Neural cell (in vitro differentiated cells): ENCODE measurements around the gene IRF8.

Experiments
- CTCF ChIP-seq: fragments of 450-650 bp; IDR thresholded peaks from 2 replicates; pipeline ENCODE4 v1.5.1; 2014; ENCODE audit warnings: antibody characterized with exemption, mild to moderate bottlenecking, moderate library complexity; ENCODE audit not compliant: poor library complexity, severe bottlenecking
- EP300 ChIP-seq: fragments of 450-650 bp; conservative IDR thresholded peaks from 2 replicates; pipeline ENCODE4 v1.6.1; 2014; ENCODE audit warnings: antibody characterized with exemption, mild to moderate bottlenecking, moderate library complexity; ENCODE audit not compliant: poor library complexity, severe bottlenecking
- EZH2 ChIP-seq: fragments of 200-600, 300-800 bp; shearing (Covaris generic), sonication (generic); IDR thresholded peaks from 2 replicates; pipeline ENCODE4 v1.6.1; 2014; ENCODE audit warnings: antibody characterized with exemption, low read length, borderline replicate concordance, mild to moderate bottlenecking; ENCODE audit not compliant: insufficient read depth, poor library complexity, severe bottlenecking
- POLR2AphosphoS5 ChIP-seq: IDR thresholded peaks from 2 replicates; pipeline ENCODE4 v1.6.1; 2012
- RAD21 ChIP-seq: fragments of 450-650 bp; conservative IDR thresholded peaks from 2 replicates; pipeline ENCODE4 v1.6.1; 2014; ENCODE audit warnings: antibody characterized with exemption, mild to moderate bottlenecking, moderate library complexity

- TF ChIP-seq CTCF, result no peak
- no peak for TF ChIP-seq EP300
- TF ChIP-seq POLR2AphosphoS5, result no peak
- no peak for TF ChIP-seq EZH2
- TF ChIP-seq RAD21, result no peak
Observed at GRCh38 chr16:85869206-85869605, 29.8 kb upstream of the IRF8 start.
